SW480 (cell line): ENCODE results near the gene DNAJB4.
"Not testable (repeated sequence)": the region's sequence is repeated elsewhere in the genome, so short reads cannot be mapped to it uniquely, and the experiment has no call there.

Source experiments
- DNase-seq: peaks from one replicate; pipeline ENCODE4 v3.0.0-alpha.2; 2016; ENCODE audit warnings: low spot score

The DNAJB4 gene

GRCh38 chr1:77990629-77991204 is 14.0 kb upstream of the DNAJB4 start:
- DNase-seq, result no peak

- DNase-seq, result no peak
Measured at GRCh38 chr1:77991638-77992037, 13.1 kb upstream of the DNAJB4 start.

GRCh38 chr1:77994117-77994705 is 10.5 kb upstream of the DNAJB4 start:
- no peak for DNase-seq

GRCh38 chr1:77996734-77997133 is 8.0 kb upstream of the DNAJB4 start:
- DNase-seq, result no peak

- DNase-seq, result not testable (repeated sequence)
Measured at GRCh38 chr1:78000536-78000935, 4.2 kb upstream of the DNAJB4 start.

GRCh38 chr1:78003070-78003746 is 1.5 kb upstream of the DNAJB4 start:
- DNase-seq, result no peak

- peak; percentile 86 for DNase-seq
Measured at GRCh38 chr1:78003882-78004718, 639 bp upstream of the DNAJB4 start.

- no peak for DNase-seq
Measured at GRCh38 chr1:78005448-78005722, 646 bp downstream of the DNAJB4 start.

- DNase-seq, result peak; percentile 20
Measured at GRCh38 chr1:78005755-78006154, 1.0 kb downstream of the DNAJB4 start.

- DNase-seq, result no peak
Measured at GRCh38 chr1:78006521-78006920, 1.8 kb downstream of the DNAJB4 start.

- DNase-seq, result no peak
Measured at GRCh38 chr1:78007677-78008341, 3.1 kb downstream of the DNAJB4 start.

GRCh38 chr1:78009276-78009675 is 4.5 kb downstream of the DNAJB4 start:
- DNase-seq, result no peak

GRCh38 chr1:78009836-78010235 is 5.1 kb downstream of the DNAJB4 start:
- no peak for DNase-seq

- no peak for DNase-seq
Measured at GRCh38 chr1:78011050-78011449, 6.3 kb downstream of the DNAJB4 start.

- no peak for DNase-seq
Measured at GRCh38 chr1:78015148-78015547, 10.4 kb downstream of the DNAJB4 start.

- DNase-seq, result no peak
Measured at GRCh38 chr1:78019024-78019423, 14.3 kb downstream of the DNAJB4 start.

- DNase-seq, result not testable (repeated sequence)
Measured at GRCh38 chr1:78021134-78021533, 16.4 kb downstream of the DNAJB4 start.

- no peak for DNase-seq
Measured at GRCh38 chr1:78029793-78030192, 25.1 kb downstream of the DNAJB4 start.

- DNase-seq, result no peak
Measured at GRCh38 chr1:78032996-78033796, 28.5 kb downstream of the DNAJB4 start.

- DNase-seq, result no peak
Measured at GRCh38 chr1:78033797-78034172, 29.0 kb downstream of the DNAJB4 start.

GRCh38 chr1:78035121-78035520 is 30.4 kb downstream of the DNAJB4 start:
- DNase-seq, result no peak

GRCh38 chr1:78036450-78036849 is 31.7 kb downstream of the DNAJB4 start:
- no peak for DNase-seq
